NCI-H2196 (cell line): Measurements from ENCODE around the gene GLCE.

ENCODE experiments used
- DNase-seq: peaks from one replicate; lab custom pipeline; 2025; ENCODE audit not compliant: unreplicated experiment; lab: John Stamatoyannopoulos, UW

Gene GLCE

GRCh38 chr15:69160141-69160993 is at the start of gene GLCE:
Gene GLCE (plus strand): TSS chr15:69160635. CDS start chr15:69255807, 95,172 bp downstream.
- DNase-seq: peak; percentile 83

- no peak for DNase-seq
Observed at GRCh38 chr15:69114331-69114928, 46.0 kb upstream of the GLCE start.

GRCh38 chr15:69115031-69115430 is 45.4 kb upstream of the GLCE start:
- DNase-seq: no peak

GRCh38 chr15:69116391-69116790 is 44.0 kb upstream of the GLCE start:
- DNase-seq: no peak

GRCh38 chr15:69117431-69117871 is 43.0 kb upstream of the GLCE start:
- no peak for DNase-seq

GRCh38 chr15:69118089-69118488 is 42.3 kb upstream of the GLCE start:
- DNase-seq: no peak

- no peak for DNase-seq
Observed at GRCh38 chr15:69119001-69119400, 41.4 kb upstream of the GLCE start.

GRCh38 chr15:69119683-69120395 is 40.6 kb upstream of the GLCE start:
- DNase-seq: no peak

- DNase-seq: no peak
Observed at GRCh38 chr15:69120732-69121131, 39.7 kb upstream of the GLCE start.

- DNase-seq: no peak
Observed at GRCh38 chr15:69121198-69121828, 39.1 kb upstream of the GLCE start.

- DNase-seq: no peak
Observed at GRCh38 chr15:69125236-69125635, 35.2 kb upstream of the GLCE start.

- DNase-seq: no peak
Observed at GRCh38 chr15:69126054-69126469, 34.4 kb upstream of the GLCE start.

- no peak for DNase-seq
Observed at GRCh38 chr15:69127306-69127705, 33.1 kb upstream of the GLCE start.

GRCh38 chr15:69128667-69129311 is 31.6 kb upstream of the GLCE start:
- DNase-seq: no peak

GRCh38 chr15:69131362-69132220 is 28.8 kb upstream of the GLCE start:
- no peak for DNase-seq

GRCh38 chr15:69132430-69132829 is 28.0 kb upstream of the GLCE start:
- DNase-seq: no peak

- DNase-seq: no peak
Observed at GRCh38 chr15:69132977-69133861, 27.2 kb upstream of the GLCE start.

- DNase-seq: no peak
Observed at GRCh38 chr15:69133862-69134519, 26.4 kb upstream of the GLCE start.
